HG03108 (cell line): ENCODE measurements around the gene WDR62.

Experiments used
- ATAC-seq: cut with Tn5 transposase; IDR thresholded peaks from one replicate; pipeline ENCODE4 v1.9.1; 2021; ENCODE audit warnings: moderate library complexity; ENCODE audit not compliant: unreplicated experiment

Gene WDR62

DNA sequence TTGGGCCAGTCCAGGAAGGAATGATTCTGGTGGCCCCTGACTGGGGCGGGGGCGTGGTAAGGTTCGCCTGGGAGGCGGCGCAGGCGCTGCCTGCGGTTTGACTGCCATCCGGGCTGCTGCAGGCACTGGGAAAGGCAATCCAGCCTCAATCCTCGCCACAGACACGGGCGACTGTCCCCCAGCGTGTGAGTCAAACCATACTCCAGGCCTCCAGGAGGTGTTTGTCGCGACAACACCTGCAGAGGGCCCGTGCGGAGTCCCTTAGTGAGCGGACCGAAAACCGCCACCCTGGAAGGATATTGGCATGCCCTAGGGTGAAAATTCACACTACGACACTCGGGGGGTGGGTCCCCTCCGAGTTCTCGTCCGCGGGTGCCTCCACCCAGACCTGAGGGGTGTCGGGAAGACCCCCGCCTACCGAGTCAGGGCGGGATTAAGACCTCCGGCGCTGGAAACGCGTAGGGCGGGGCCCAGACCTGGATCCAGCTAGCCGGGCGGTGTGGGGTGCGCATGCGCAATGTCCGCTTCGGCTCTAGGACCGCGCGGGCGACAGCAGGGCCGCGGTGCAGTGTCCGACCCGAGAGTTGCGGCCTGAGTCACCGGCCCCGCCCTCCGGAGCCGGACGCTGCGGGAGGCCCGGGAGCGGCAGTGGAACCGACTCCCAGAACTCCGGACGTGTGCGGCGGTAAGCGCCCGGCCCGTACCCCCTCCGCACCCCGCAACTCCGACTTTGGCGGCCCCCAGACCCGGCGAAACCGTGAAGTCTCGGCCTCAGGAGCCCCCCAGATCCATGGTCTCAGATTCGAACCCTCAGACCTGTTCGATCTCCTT lies 85.0 kb downstream of the WDR62 start, which contains the start of gene CAPNS1:
Gene CAPNS1, plus strand, starts transcription at position 594 of the 831 bp plus-strand sequence. CDS start 946 bp downstream, outside the sequence.
- ATAC-seq = peak; percentile 77

DNA sequence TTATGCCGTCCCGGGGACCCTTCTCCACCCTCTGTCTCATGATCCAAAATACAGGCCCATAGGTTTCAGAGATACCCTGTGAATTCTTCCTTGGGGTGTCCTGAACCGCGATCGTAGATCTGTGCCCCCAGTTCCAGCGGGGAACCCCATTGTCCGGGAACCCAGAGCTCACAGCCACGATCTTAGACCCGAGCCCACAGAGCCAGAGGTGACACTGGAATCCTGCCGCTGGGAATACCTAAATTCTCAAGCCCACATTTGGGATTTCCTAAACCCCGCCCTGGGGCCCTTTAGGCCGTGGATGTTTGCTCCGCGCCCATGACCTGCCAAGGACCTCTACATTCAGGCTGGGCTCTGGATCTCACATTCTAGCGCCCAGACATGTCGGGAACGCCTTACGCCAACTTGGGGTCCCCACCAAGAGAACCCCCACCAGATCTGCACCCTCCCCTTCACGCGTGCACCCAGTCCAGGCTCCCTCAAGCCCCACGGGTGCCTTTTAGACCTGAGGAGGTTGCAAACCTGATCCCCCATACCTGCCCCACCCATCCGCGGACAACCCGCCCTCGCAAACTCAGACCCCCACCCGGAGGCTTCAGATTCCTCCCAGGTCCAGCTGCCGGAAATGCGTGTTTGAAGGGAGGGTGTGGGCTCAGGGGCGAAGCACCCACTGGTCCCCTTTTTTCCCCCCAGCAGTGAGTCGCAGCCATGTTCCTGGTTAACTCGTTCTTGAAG lies 85.8 kb downstream of the WDR62 start:
- no peak for ATAC-seq

DNA sequence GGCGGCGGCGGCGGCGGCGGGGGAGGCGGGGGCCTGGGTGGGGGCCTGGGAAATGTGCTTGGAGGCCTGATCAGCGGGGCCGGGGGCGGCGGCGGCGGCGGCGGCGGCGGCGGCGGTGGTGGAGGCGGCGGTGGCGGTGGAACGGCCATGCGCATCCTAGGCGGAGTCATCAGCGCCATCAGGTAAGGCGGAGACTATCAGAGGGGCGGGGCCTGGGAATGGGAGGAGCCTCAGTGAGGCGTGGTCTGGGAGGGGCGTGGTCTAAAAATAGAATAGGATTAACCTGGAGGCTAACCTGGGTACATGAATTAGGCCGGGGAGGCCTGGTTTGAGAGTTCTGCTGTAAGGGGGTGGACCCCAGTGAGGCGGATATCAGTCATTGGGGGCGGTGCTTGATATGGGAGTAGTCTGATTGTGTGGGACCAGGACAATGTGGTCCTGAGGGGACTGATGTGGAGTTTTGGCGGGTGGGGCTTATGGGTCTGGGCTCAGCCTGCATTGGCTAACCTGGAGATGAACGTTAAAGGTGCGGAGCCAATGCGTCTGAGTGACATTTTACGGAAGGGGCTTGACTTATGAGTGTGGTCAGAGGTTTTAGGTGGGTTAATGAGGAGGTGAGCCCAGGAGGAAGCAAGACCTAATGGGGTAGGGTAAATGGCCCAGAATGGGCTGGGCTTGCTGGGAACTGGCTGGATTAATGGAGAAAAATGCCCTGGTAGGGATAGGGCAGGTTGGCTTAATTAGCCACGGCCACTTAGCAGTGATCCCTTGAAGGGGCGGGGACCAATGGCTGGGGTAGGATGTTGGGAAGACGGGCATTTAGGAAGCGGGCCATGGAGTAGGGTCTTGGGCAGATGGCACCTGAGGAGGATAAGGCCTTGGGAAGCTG lies 86.6 kb downstream of the WDR62 start:
- peak; percentile 40 for ATAC-seq

DNA sequence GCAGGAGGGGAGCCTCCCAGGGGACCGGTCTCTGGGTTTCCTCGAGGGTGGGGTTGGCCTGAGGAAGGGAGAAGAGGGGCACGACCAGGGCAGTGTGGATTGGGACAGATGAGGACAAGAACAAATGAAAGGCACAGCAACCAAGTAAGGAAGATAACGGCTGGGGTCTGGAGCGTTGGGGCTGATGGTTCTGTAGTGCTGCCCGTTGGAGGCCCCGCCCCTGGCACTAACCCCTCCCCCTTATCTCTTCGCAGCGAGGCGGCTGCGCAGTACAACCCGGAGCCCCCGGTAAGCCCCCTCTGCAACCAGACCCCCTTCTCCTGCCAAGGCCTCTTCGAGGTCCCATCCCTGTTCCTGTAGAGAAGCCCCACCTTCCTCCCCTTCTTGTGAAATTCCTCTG lies 87.3 kb downstream of the WDR62 start:
- ATAC-seq = no peak

DNA sequence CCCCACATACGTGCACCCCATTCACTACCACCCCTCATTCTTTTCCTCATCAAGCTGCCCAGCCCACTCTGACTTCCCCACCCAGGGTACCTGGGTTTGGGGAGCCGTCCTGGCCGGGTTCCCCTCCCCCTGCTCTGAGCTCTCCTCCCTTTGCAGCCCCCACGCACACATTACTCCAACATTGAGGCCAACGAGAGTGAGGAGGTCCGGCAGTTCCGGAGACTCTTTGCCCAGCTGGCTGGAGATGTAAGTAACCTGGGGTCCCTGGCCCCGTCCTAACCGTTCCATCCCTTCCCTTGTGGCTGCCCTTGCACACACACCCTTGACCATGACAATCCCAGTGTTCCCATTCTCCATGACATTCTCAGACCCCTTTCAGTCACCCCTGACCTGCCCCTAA lies 87.8 kb downstream of the WDR62 start:
- ATAC-seq = no peak

DNA sequence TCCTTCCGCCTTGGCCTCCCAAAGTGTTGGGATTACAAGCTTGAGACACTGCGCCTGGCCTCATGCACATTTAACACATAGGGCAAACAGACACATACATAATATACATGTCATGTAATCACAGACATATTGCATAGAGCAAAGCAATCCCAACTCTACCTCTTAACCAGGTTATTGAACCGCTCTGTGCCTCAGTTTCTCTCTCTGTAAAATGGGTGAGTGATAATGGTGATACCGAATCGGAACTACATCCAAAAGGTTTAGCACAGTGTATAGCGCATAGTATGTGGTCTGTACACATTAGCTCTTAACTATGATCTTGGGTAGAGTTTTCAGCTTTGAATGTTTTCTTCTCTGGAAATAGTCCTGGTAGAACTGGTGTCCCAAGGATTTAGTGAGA lies 89.9 kb downstream of the WDR62 start:
- no peak for ATAC-seq

DNA sequence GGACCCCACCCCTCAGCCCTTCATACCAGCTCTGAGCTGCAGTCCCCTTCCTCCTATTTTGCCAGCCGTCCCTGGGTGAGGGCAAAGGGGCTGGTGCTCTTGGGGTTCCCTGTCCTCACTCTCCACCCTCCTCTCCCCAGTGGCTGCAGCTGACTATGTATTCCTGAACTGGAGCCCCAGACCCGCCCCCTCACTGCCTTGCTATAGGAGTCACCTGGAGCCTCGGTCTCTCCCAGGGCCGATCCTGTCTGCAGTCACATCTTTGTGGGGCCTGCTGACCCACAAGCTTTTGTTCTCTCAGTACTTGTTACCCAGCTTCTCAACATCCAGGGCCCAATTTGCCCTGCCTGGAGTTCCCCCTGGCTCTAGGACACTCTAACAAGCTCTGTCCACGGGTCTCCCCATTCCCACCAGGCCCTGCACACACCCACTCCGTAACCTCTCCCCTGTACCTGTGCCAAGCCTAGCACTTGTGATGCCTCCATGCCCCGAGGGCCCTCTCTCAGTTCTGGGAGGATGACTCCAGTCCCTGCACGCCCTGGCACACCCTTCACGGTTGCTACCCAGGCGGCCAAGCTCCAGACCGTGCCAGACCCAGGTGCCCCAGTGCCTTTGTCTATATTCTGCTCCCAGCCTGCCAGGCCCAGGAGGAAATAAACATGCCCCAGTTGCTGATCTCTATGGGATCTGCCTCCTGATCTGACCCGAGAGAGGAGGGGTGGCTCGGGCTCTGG lies 95.1 kb downstream of the WDR62 start:
- ATAC-seq = no peak

DNA sequence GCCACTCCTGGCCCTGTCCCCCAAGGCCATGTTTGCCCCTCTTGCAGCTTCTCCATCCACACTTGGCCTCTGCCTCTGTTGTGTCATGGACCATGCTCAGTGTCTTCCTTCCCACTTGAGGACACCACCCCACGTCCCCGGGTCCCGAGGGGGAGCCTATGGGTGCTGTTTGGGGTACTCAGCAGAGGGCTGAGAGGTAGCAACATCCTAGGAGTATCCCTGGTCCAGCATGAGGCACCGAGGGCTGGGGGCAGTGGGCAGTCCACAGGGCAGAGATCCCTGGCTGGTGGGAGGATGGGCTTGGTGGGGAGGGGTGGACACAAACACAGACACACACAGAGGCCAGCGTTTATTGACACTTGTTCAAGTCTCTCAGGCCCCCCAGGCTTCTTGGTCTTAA lies 95.9 kb downstream of the WDR62 start:
- ATAC-seq = no peak

DNA sequence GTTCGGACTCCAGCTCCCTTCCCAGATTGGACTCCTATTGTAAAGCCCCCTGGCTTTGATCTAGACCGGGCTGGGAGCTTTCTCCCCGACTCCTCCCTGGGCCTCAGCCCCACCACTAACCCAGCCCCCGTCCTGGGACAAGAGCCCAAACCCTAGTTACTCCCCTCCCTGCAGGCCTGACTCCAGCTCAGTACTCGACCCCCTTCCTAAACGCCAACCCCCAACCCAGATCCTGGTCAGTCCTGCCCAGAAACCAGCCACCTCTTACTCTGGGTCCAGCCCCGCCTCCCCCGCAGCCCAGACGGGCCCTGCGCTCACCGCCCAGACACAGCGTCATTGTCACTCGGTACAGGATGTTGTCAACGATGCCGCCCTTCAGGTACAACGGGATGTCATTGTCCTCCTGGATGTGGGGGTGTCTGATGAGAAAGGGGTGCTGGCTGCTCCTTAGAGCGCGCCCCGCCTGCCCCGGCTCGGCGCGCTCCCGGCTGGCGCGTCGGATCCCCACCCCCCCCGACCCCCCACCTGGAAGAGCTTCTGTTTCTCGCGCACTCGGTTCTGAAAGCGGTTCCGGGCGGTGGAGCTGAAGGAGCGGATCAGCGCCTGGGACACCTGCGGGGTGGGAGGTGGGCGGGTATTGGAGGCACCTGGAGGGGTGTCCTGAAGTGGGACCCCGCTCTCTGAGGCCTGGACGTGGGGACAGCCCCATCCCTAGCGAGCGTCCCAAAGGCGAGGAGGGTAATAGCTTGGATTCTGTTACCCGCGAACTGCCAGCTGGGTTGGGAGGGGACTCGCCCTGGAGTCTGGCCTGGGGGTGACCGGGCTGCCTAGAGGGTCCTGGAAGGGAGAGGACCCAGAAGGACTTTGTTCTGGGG lies 96.7 kb downstream of the WDR62 start:
- ATAC-seq = no peak

DNA sequence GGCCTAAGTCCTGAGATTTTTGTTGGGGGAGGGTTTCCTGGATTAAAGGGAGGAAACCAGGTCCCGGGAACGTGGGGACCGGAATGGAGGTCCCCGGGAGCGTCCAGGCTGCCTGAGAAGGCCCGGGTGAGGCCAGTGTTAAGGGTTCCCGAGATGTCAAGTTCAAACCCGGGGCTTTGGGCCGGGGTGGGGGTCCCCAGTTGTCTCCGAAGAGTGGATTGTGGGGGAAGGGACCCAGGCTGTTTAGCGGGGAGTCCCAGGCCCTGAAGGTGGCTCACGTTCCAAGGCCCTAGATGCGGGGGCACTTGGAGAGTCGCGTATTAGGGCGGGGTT lies 97.3 kb downstream of the WDR62 start:
- ATAC-seq = no peak

DNA sequence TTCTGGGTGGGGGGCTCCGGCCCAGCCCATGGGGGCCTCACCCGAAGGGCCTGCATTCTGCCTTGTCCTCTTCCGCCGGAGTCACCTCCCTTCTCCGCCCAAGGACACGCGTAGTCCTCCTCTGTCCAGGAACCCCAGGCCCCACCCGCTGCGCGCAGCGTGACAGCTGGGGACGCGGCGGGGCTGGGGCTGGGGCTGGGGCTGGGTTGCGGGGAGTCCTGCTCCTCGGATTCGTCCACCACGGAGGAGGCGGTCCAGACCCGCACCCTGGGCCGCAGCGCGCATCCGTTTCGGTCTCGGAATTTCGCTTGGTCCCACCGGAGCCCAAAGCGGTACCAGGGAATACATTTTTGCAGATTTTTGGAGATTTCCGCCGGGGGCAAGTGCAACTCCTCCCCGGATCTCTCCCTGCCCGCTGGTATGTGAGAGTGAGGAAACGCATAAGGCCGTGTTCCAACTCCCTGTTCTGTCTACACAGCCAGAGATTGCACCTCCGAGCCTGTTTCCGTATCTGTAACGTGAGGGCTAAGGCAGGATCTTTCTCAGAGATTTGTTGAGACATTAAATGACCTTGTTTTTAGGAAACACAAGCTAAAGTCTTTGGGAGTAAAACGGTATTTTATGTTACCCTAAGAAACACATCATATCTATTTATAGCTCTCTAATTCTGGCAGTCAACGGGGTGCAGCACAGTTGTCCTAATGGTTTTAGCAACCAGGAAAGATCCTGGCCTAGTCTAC lies 97.8 kb downstream of the WDR62 start, which contains the start of gene COX7A1:
Gene COX7A1, minus strand, starts transcription at position 96 of the 740 bp plus-strand sequence. Its CDS starts 40 bp downstream, at position 56.
- no peak for ATAC-seq

DNA sequence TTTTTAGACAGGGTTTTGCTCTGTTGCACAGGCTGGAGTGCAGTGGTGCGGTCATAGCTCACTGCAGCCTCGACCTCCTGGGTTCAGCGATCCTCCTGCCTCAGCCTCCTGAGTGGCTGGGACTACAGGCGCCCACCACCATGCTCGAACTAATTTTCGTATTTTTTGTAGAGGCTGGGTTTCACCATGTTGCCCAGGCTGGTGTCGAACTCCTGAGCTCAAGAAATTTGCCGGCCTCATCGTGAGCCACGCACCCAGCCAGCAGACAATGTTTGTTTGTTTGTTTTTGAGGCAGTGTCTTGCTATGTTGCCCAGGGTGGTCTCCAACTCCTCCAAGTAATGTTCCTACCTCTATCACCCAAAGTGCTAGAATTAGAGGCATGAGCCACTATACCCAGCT lies 98.4 kb downstream of the WDR62 start:
- no peak for ATAC-seq
